ENCODE data around the gene MXRA5.
"Not testable (repeated sequence)": the region's sequence is repeated elsewhere in the genome, so short reads cannot be mapped to it uniquely, and the experiment has no call there.

Gene MXRA5

GRCh38 chrX:3340016-3340415, 6.4 kb downstream of the MXRA5 start:
- no peak for DNase-seq

- DNase-seq = no peak
Observed at GRCh38 chrX:3326681-3327080, 19.8 kb downstream of the MXRA5 start.

GRCh38 chrX:3320471-3321046, 25.9 kb downstream of the MXRA5 start:
- no peak for DNase-seq

- DNase-seq = no peak
Observed at GRCh38 chrX:3317191-3317718, 29.2 kb downstream of the MXRA5 start.

- DNase-seq = no peak
Observed at GRCh38 chrX:3312109-3312508, 34.3 kb downstream of the MXRA5 start.

GRCh38 chrX:3307881-3308280, 38.6 kb downstream of the MXRA5 start:
- DNase-seq = no peak

GRCh38 chrX:3299636-3300035, 46.8 kb downstream of the MXRA5 start:
- no peak for DNase-seq

- DNase-seq = no peak
Observed at GRCh38 chrX:3295731-3296130, 50.7 kb downstream of the MXRA5 start.

GRCh38 chrX:3293251-3293650, 53.2 kb downstream of the MXRA5 start:
- DNase-seq = no peak

- DNase-seq = no peak
Observed at GRCh38 chrX:3290561-3290960, 55.9 kb downstream of the MXRA5 start.

- DNase-seq = no peak
Observed at GRCh38 chrX:3286196-3286945, 60.1 kb downstream of the MXRA5 start.

GRCh38 chrX:3280706-3281105, 65.7 kb downstream of the MXRA5 start:
- DNase-seq = no peak

GRCh38 chrX:3273668-3274067, 72.8 kb downstream of the MXRA5 start:
- not testable (repeated sequence) for DNase-seq

- DNase-seq = no peak
Observed at GRCh38 chrX:3271834-3272186, 74.6 kb downstream of the MXRA5 start.

GRCh38 chrX:3271183-3271833, 75.1 kb downstream of the MXRA5 start:
- no peak for DNase-seq

GRCh38 chrX:3268829-3269228, 77.6 kb downstream of the MXRA5 start:
- no peak for DNase-seq

- no peak for DNase-seq
Observed at GRCh38 chrX:3263681-3264126, 82.7 kb downstream of the MXRA5 start.

GRCh38 chrX:3262901-3263300, 83.6 kb downstream of the MXRA5 start:
- no peak for DNase-seq
